C4-2B (cell line): ENCODE measurements around the gene PIK3AP1.

Experiments
- CTCF ChIP-seq: fragments of 450-650 bp; conservative IDR thresholded peaks from 2 replicates; pipeline ENCODE4 v1.5.1; 2017; ENCODE audit warnings: mild to moderate bottlenecking
- ZFX ChIP-seq: fragments of 450-650 bp; IDR thresholded peaks from 2 replicates; pipeline ENCODE4 v1.6.1; 2017

DNA sequence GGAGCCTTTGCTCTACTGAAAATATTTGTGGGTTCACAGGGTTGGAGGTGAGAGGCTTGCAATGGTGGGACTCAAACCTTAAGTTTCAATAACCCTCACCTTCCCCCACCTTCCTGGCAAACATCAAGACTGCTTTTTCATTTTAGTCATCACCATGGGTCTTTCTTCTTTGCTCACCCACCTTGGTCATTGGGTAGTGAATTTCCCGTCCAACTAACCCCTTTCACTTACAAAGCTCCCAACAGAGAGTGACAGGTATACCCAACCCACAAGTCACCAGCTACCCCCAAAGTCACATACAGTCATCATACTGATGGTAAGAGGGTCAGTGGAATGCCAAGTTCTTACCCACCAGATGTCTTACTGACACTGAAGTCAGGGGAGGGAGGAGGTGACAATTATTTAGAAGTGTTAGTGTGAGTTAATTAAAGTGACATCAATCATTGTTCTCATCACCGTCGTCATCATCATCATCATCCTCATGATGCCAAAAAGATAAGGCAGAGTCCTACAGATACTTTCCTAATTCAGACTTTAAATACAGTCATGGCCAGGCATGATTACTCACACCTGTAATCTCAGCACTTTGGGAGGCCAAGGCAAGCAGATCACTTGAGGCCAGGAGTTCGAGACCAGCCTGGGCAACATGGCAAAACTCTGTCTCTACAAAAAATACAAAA, 49.0 kb downstream of the PIK3AP1 start:
- TF ChIP-seq CTCF (no peak), ZFX (no peak)
